Karpas-422 (cell line): ENCODE data around the gene USP12. TPM values are rescaled to one million over a fixed set of nuclear protein-coding genes. Genes with fewer than 3 reads are reported as not detected.

ENCODE experiments used
- DNase-seq: peaks from one replicate; pipeline ENCODE4 v3.0.0-alpha.2; 2015
- H2AFZ ChIP-seq: fragments of 200-600 bp; sonication (generic); 2 replicates; pipeline ENCODE4 v1.6.1; 2014; ENCODE audit warnings: antibody characterized with exemption, low read length, mixed read lengths
- H3K27ac ChIP-seq: fragments of 200-600 bp; sonication (generic); 2 replicates; pipeline ENCODE4 v1.5.1; 2014; ENCODE audit warnings: mild to moderate bottlenecking, low read length, moderate library complexity
- H3K27me3 ChIP-seq: fragments of 200-600 bp; sonication (generic); 2 replicates; pipeline ENCODE4 v1.6.1; 2014; ENCODE audit warnings: low read length, mixed read lengths
- H3K36me3 ChIP-seq: fragments of 200-600 bp; sonication (generic); 2 replicates; pipeline ENCODE4 v1.6.1; 2014; ENCODE audit warnings: low read length, mixed read lengths; ENCODE audit not compliant: insufficient read depth
- H3K4me1 ChIP-seq: fragments of 200-600 bp; sonication (generic); 2 replicates; pipeline ENCODE4 v1.6.1; 2014; ENCODE audit warnings: mild to moderate bottlenecking, low read length, mixed read lengths
- H3K4me2 ChIP-seq: fragments of 200-600 bp; sonication (generic); 2 replicates; pipeline ENCODE4 v1.6.1; 2014; ENCODE audit warnings: low read length, low read depth, mild to moderate bottlenecking; ENCODE audit not compliant: poor library complexity, severe bottlenecking
- H3K4me3 ChIP-seq: fragments of 200-600 bp; sonication (generic); 2 replicates; pipeline ENCODE4 v1.5.1; 2014; ENCODE audit warnings: mild to moderate bottlenecking, antibody characterized with exemption, low read length, mixed read lengths
- H3K79me2 ChIP-seq: fragments of 200-600 bp; sonication (generic); 2 replicates; pipeline ENCODE4 v1.6.1; 2014; ENCODE audit warnings: mild to moderate bottlenecking, low read length, mixed read lengths
- H3K9ac ChIP-seq: fragments of 200-600 bp; sonication (generic); 2 replicates; pipeline ENCODE4 v1.6.0; 2014; ENCODE audit warnings: low read length
- H3K9me2 ChIP-seq: fragments of 200-600 bp; sonication (generic), shearing (Covaris generic); replicated peaks from 2 replicates; pipeline ENCODE4 v1.6.0; 2014; ENCODE audit warnings: mild to moderate bottlenecking, low read length, moderate library complexity; ENCODE audit not compliant: insufficient read depth
- H3K9me3 ChIP-seq: fragments of 300-700, 200-600 bp; sonication (generic); 2 replicates; pipeline ENCODE4 v1.6.1; 2014; ENCODE audit warnings: low read length, mixed read lengths
- H4K20me1 ChIP-seq: fragments of 200-600 bp; sonication (generic); 2 replicates; pipeline ENCODE4 v1.6.1; 2014; ENCODE audit warnings: mild to moderate bottlenecking, antibody characterized with exemption, low read length, low read depth; ENCODE audit not compliant: insufficient read depth
- total RNA-seq: library from RNA; depleted of rRNA; stranded (reverse); fragments of >200 nt; shearing (Covaris generic); gene quantifications from 2 replicates; pipeline ENCODE4 v1.2.3, GENCODE V29; 2014; ENCODE audit warnings: low replicate concordance

USP12 gene
- total RNA-seq, 1 experiment from 2014 or later = 7.2 TPM

GRCh38 chr13:27140060-27140459, 31.6 kb downstream of the USP12 start:
- Histone ChIP-seq H3K9me3 (no peaks in the 10 kb centered on the region), H3K4me3 (no peak overlapping the region), H3K27ac (no peak overlapping the region), H2AFZ (no peak overlapping the region), H4K20me1 (peaks cover 30% of the 10 kb centered on the region; the same call in 1 of the 2 replicates), H3K4me2 (no peak overlapping the region), H3K27me3 (no peaks in the 10 kb centered on the region), H3K79me2 (no peaks in the 10 kb centered on the region), H3K4me1 (no peaks in the 10 kb centered on the region), H3K9me2 (no peaks in the 10 kb centered on the region), H3K9ac (no peak overlapping the region), H3K36me3 (no peaks in the 10 kb centered on the region)
- DNase-seq = no peak

- H2AFZ ChIP-seq = no peak overlapping the region
- no peak for DNase-seq
- H3K36me3 ChIP-seq = no peaks in the 10 kb centered on the region
- no peaks in the 10 kb centered on the region for H3K4me1 ChIP-seq
- no peaks in the 10 kb centered on the region for H3K9me2 ChIP-seq
- no peaks in the 10 kb centered on the region for H3K79me2 ChIP-seq
- no peak overlapping the region for H3K9ac ChIP-seq
- no peaks in the 10 kb centered on the region for H3K27me3 ChIP-seq
- no peak overlapping the region for H3K4me3 ChIP-seq
- no peak overlapping the region for H3K4me2 ChIP-seq
- H4K20me1 ChIP-seq = peaks cover 34% of the 10 kb centered on the region; the same call in 1 of the 2 replicates
- no peaks in the 10 kb centered on the region for H3K9me3 ChIP-seq
- H3K27ac ChIP-seq = no peak overlapping the region
Observed at GRCh38 chr13:27139565-27139964, 32.0 kb downstream of the USP12 start.

- H3K79me2 ChIP-seq = no peaks in the 10 kb centered on the region
- no peak overlapping the region for H3K4me2 ChIP-seq
- no peaks in the 10 kb centered on the region for H3K36me3 ChIP-seq
- H3K4me3 ChIP-seq = no peak overlapping the region
- H3K4me1 ChIP-seq = no peaks in the 10 kb centered on the region
- no peak for DNase-seq
- no peaks in the 10 kb centered on the region for H3K9me2 ChIP-seq
- H3K27me3 ChIP-seq = no peaks in the 10 kb centered on the region
- H2AFZ ChIP-seq = no peak overlapping the region
- peaks cover 33% of the 10 kb centered on the region; the same call in 1 of the 2 replicates for H4K20me1 ChIP-seq
- H3K9ac ChIP-seq = no peak overlapping the region
- no peak overlapping the region for H3K27ac ChIP-seq
- no peaks in the 10 kb centered on the region for H3K9me3 ChIP-seq
Observed at GRCh38 chr13:27138457-27139093, 33.0 kb downstream of the USP12 start.

- no peak for DNase-seq
- Histone ChIP-seq H3K9ac (no peak overlapping the region), H3K4me2 (no peak overlapping the region), H3K27me3 (no peaks in the 10 kb centered on the region), H3K36me3 (no peaks in the 10 kb centered on the region), H3K4me1 (no peaks in the 10 kb centered on the region), H3K4me3 (no peak overlapping the region), H2AFZ (no peak overlapping the region), H3K9me3 (no peaks in the 10 kb centered on the region), H3K79me2 (no peaks in the 10 kb centered on the region), H3K27ac (no peak overlapping the region), H4K20me1 (peaks cover 30% of the 10 kb centered on the region; the same call in 1 of the 2 replicates), H3K9me2 (no peaks in the 10 kb centered on the region)
Observed at GRCh38 chr13:27137759-27138158, 33.9 kb downstream of the USP12 start.

- Histone ChIP-seq H4K20me1 (peaks cover 40% of the 10 kb centered on the region; the same call in 1 of the 2 replicates), H3K36me3 (no peaks in the 10 kb centered on the region), H3K4me1 (peaks cover 19% of the 10 kb centered on the region), H3K9me3 (no peaks in the 10 kb centered on the region), H3K9ac (no peak overlapping the region), H3K4me2 (no peak overlapping the region), H3K79me2 (no peaks in the 10 kb centered on the region), H3K4me3 (no peak overlapping the region), H3K27ac (no peak overlapping the region), H2AFZ (no peak overlapping the region), H3K27me3 (no peaks in the 10 kb centered on the region), H3K9me2 (no peaks in the 10 kb centered on the region)
- no peak for DNase-seq
Observed at GRCh38 chr13:27135023-27135422, 36.6 kb downstream of the USP12 start.

- Histone ChIP-seq H3K9ac (no peak overlapping the region), H3K4me1 (peaks cover 23% of the 10 kb centered on the region), H3K4me3 (no peak overlapping the region), H3K9me2 (no peaks in the 10 kb centered on the region), H3K4me2 (no peak overlapping the region), H3K9me3 (no peaks in the 10 kb centered on the region), H3K36me3 (no peaks in the 10 kb centered on the region), H3K79me2 (no peaks in the 10 kb centered on the region), H2AFZ (no peak overlapping the region), H3K27ac (no peak overlapping the region), H3K27me3 (no peaks in the 10 kb centered on the region), H4K20me1 (peaks cover 39% of the 10 kb centered on the region; the same call in 1 of the 2 replicates)
- DNase-seq = no peak
Observed at GRCh38 chr13:27133889-27134288, 37.7 kb downstream of the USP12 start.

- no peaks in the 10 kb centered on the region for H3K9me2 ChIP-seq
- H2AFZ ChIP-seq = no peak overlapping the region
- H3K27ac ChIP-seq = no peak overlapping the region
- H3K9me3 ChIP-seq = no peaks in the 10 kb centered on the region
- H3K27me3 ChIP-seq = no peaks in the 10 kb centered on the region
- no peak for DNase-seq
- H3K79me2 ChIP-seq = no peaks in the 10 kb centered on the region
- no peak overlapping the region for H3K9ac ChIP-seq
- peaks cover 33% of the 10 kb centered on the region for H4K20me1 ChIP-seq
- no peak overlapping the region for H3K4me2 ChIP-seq
- H3K36me3 ChIP-seq = no peaks in the 10 kb centered on the region
- H3K4me1 ChIP-seq = peaks cover 23% of the 10 kb centered on the region
- no peak overlapping the region for H3K4me3 ChIP-seq
Observed at GRCh38 chr13:27132538-27132937, 39.1 kb downstream of the USP12 start.

- Histone ChIP-seq H3K27ac (no peak overlapping the region), H3K9me2 (no peaks in the 10 kb centered on the region), H3K79me2 (no peaks in the 10 kb centered on the region), H3K9ac (no peak overlapping the region), H3K4me2 (no peak overlapping the region), H3K4me3 (no peak overlapping the region), H3K27me3 (no peaks in the 10 kb centered on the region), H2AFZ (no peak overlapping the region), H3K4me1 (peaks cover 23% of the 10 kb centered on the region), H4K20me1 (peaks cover 35% of the 10 kb centered on the region), H3K9me3 (no peaks in the 10 kb centered on the region), H3K36me3 (no peaks in the 10 kb centered on the region)
- no peak for DNase-seq
Observed at GRCh38 chr13:27131906-27132305, 39.7 kb downstream of the USP12 start.
